ENCODE data around the gene SPEM3.

SPEM3 gene

DNA sequence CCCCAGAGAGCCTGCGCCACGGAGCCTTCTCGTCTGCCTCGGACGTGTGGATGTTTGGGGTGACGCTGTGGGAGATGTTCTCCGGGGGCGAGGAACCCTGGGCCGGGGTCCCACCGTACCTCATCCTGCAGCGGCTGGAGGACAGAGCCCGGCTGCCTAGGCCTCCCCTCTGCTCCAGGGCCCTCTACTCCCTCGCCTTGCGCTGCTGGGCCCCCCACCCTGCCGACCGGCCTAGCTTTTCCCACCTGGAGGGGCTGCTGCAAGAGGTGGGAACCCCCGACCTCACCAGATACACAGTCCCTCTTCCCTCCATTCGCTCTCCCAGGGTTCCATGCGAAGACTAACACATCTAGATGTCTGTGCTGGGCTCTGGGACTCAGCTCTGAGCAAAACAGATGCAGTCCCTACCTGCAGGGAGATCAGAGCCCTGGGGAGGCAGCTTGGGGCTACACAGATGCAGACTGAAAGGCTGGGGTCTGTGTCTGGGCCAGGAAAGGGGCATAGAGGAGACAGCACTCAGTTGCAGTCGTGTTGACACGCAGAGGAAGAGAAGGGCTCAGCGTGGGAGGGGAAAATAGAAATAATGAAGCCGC is 44.1 kb upstream of the SPEM3 start:
- TF ChIP-seq, protein P1, sequence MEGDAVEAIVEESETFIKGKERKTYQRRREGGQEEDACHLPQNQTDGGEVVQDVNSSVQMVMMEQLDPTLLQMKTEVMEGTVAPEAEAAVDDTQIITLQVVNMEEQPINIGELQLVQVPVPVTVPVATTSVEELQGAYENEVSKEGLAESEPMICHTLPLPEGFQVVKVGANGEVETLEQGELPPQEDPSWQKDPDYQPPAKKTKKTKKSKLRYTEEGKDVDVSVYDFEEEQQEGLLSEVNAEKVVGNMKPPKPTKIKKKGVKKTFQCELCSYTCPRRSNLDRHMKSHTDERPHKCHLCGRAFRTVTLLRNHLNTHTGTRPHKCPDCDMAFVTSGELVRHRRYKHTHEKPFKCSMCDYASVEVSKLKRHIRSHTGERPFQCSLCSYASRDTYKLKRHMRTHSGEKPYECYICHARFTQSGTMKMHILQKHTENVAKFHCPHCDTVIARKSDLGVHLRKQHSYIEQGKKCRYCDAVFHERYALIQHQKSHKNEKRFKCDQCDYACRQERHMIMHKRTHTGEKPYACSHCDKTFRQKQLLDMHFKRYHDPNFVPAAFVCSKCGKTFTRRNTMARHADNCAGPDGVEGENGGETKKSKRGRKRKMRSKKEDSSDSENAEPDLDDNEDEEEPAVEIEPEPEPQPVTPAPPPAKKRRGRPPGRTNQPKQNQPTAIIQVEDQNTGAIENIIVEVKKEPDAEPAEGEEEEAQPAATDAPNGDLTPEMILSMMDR (IDR thresholded peaks at IDR 0.05): no peak

DNA sequence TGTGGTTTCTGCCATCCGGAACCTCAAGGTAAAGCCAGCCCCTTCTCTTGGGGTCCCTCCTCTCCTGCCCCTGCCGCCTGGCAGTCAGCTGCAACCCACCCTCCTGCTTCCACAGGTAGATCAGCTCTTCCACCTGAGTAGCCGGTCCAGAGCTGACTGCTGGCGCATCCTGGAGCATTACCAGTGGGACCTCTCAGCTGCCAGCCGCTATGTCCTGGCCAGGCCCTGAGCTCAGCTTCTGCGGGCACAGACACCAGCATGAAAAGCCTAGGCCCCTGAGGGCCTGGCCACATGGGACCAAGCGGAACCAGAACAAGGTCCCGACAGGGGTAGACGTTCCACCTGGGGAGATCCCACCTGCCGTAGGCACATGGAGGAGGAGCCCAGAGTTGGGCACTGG is 39.8 kb upstream of the SPEM3 start:
- TF ChIP-seq, protein P1 (IDR thresholded peaks at IDR 0.05): no peak

- TF ChIP-seq, protein P1 (IDR thresholded peaks at IDR 0.05): no peak
These were observed 38.4 kb upstream of the SPEM3 start for GRCh38 chr17:7389924-7390910.

DNA sequence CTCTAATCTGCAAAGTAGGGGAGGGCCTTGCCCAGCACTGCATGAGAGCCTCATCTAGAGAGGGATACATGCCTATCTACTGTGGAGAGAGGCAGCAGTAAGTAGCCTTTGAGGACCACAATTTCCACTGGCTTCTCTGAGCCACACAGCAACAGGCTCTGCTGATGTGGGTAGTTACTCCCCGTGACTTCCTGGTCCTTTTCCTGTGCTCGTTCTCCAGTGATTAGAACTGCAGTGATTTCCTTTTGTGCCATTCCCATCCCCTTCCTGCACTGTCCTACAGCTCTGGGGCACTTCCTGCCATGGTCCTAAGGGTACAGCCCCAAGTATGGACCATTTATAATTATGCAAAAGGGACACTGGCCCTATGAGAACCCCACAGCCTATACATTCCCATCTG is 37.4 kb upstream of the SPEM3 start:
- TF ChIP-seq, protein P1 (IDR thresholded peaks at IDR 0.05): no peak

- TF ChIP-seq, protein P1 (IDR thresholded peaks at IDR 0.05): no peak
These were observed 35.7 kb upstream of the SPEM3 start for GRCh38 chr17:7392696-7393612.

GRCh38 chr17:7393613-7394451 is 34.8 kb upstream of the SPEM3 start:
- TF ChIP-seq, protein P1 (IDR thresholded peaks at IDR 0.05): no peak

Measured in LNCAP (cell line).